ENCODE measurements around the gene ZGPAT.
"Not testable (repeated sequence)": the region's sequence is repeated elsewhere in the genome, so short reads cannot be mapped to it uniquely, and the experiment has no call there.

The ZGPAT gene, protein sequence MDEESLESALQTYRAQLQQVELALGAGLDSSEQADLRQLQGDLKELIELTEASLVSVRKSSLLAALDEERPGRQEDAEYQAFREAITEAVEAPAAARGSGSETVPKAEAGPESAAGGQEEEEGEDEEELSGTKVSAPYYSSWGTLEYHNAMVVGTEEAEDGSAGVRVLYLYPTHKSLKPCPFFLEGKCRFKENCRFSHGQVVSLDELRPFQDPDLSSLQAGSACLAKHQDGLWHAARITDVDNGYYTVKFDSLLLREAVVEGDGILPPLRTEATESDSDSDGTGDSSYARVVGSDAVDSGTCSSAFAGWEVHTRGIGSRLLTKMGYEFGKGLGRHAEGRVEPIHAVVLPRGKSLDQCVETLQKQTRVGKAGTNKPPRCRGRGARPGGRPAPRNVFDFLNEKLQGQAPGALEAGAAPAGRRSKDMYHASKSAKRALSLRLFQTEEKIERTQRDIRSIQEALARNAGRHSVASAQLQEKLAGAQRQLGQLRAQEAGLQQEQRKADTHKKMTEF

GRCh38 chr20:63707558-63708300 is at the start of gene ZGPAT, which contains the start of gene ARFRP1:
ZGPAT (plus strand) TSS chr20:63708039; CDS start chr20:63708581, 542 bp downstream.
ARFRP1 (minus strand) TSS chr20:63707976; CDS start chr20:63707091, 885 bp downstream.
- DNase-seq = peak; percentile 80 to 84

DNA sequence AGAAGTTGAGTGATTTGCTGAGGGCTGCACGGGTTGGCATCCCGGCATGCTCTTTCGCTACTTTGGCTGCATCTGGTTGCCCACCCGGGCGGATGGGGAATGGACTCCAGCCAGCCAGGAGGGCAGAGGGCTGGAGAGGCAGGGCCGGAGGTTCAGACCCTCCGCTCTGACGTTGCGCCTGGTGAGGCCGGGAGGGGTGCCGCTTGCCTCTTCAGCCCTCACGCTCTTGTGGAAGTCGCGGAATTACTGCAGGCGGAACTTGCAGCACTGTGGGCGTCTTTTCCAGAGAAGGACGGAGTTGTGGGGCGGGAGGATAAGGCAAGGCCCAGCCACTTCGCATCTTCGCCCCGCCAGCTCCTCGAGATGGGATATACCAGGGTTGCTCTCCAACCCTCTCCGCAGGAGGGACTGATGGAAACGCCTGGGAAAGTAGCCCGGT is 49.1 kb upstream of the ZGPAT start:
- DNase-seq = no peak

DNA sequence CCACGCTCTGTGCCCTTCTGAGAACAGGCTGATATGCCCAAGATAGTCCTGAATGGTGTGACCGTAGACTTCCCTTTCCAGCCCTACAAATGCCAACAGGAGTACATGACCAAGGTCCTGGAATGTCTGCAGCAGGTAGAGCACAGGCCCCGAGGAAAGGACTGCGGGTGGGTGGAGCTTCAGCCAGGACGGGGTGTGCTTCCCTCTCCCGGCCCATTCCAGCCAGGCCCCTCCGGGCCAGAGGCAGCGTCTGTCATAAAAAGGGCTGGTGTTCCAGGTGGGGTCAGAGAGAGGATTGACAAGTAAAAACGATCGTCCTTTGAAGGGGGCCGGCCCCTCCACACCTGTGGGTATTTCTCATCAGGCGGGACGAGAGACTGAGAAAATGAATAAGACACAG is 48.5 kb upstream of the ZGPAT start:
- DNase-seq = no peak

- DNase-seq = not testable (repeated sequence)
These were observed 47.7 kb upstream of the ZGPAT start for GRCh38 chr20:63660174-63660573.

DNA sequence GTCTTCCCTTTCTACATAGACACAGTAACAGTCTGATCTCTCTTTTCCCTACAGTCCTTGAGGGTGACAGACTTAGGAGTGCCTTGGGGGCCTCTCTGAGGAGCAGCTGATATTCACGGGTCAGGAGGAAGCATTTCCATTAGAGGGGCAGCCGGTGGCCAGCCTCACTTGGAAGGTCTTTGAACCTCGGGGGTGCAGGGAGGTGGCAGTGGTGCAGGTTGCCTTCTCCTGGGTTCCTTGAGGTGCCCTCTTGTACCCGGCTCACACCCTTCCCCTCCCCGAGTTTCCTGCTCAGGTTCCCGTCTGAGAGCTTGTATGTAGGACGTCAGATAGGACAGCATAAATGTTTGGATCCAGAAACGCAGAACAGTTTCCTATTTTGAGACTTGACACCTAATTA is 47.2 kb upstream of the ZGPAT start:
- no peak for DNase-seq

GRCh38 chr20:63661108-63661507 is 46.7 kb upstream of the ZGPAT start:
- no peak for DNase-seq

DNA sequence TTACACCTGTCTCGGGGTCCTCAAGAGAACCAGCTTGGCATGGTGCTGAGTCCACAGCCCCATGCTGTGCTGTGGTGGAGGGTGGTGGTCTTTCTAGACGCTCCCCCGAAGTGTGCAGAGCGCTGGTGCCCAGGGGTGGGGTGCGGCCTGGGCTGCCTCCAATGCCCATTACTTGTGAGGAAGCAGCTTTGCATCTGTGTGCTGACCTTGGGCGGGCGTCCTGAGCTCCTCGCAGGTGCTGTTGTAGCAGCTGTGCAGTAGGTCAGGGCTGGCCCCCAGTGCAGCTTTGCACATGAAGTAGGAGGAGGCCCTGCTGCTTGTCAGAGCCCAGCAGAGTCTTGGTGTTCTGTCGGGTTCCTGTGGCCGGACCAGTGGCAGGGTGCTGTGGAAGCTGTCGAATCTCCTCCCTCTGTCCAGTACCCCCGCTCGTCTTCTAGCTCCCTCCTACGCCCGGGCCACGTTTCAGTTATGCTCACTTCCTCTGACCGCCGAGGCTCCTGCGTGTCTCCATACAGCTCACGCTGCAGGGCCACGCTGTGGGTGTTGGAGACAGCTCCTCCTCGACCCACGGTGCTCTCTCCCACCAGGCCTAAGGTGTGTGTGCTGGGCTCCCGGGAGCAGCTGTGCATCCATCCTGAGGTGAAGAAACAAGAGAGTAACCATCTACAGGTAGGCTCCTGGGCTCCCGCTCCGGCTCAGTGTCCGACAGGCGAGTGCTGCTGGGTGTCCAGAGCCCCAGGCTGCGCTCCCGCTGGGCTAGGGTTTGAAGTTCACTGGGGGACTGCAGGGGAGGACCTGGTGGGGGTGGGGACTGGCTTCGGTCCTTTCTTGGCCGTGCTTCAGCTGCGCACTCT is 45.7 kb upstream of the ZGPAT start:
- DNase-seq = no peak

- no peak for DNase-seq
These were observed 45.0 kb upstream of the ZGPAT start for GRCh38 chr20:63662813-63663189.

- no peak for DNase-seq
These were observed 44.3 kb upstream of the ZGPAT start for GRCh38 chr20:63663332-63664066.

- no peak for DNase-seq
These were observed 43.5 kb upstream of the ZGPAT start for GRCh38 chr20:63664143-63664851.

DNA sequence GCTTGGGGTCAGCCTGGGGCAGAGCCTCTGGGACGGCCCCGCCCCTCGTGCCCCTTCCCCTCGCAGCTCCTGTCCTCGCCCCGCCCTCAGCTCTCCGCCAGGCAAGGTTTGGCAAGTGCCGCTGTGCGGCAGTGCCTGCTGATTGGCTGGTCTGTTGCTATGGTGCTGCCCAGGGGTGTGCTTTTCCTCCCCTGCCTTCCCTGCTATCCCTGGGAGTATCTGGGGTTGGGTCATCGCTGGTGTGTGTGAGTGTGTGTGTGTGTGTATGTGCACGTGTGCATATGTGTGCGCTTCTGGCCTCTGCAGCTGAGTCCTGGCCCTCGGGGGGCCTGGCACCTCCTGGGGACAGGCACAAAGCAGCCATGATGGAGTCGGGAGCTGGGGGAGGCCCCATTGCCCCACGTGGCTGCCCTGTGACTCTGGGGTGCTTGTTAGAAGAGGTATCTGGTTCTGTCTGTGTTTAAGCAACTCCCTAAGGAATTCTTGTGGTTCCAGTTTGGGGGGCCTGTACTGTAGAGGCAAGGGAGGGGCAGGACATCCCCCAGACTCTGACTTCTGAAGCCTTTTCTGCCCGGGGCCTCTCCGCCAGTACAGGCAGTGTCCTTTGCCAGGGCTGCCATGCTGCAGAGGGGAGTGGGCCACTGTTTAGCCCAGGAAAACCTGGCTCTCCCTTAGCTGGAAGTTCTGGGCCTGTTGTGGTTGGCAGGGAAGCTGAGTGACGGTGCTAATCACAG is 42.8 kb upstream of the ZGPAT start:
- DNase-seq = no peak

- no peak for DNase-seq
These were observed 42.1 kb upstream of the ZGPAT start for GRCh38 chr20:63665708-63666107.

DNA sequence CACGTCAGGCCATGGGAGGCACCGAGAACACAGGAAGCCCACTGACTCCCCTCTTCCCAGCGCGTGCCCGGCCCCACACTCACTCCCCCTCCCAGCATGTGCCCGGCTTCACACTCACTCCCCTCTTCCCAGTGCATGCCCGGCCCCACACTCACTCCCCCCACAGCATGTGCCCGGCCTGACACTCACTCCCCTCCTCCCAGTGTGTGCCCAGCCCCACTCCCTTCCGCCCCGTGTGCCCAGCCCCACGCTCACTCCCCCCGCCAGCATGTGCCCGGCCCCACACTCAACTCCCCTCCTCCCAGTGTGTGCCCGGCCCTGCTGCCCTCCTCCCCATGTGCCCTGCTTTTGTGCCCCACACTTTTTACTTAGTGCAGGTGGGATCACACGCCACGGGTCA is 40.0 kb upstream of the ZGPAT start:
- DNase-seq = no peak

DNA sequence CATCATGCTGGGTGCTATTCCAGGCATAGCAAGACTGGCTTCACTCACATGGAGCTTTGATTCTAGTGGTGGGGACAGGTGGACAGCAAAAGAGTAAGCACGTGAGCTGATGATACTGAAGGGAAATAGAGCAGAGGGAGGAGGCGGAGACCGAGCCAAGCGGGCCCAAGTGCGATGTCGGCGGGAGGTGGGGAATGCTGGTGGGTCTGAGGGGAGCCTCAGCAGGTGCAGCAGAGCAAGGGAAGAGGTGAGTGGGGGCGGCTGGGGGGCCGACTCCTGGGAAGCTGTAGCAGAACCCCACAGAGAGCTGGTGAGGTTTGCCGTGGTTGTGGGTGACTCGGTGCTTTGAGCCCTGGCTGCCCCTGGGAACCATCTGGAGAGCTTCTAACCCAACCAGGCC is 39.5 kb upstream of the ZGPAT start:
- no peak for DNase-seq

DNA sequence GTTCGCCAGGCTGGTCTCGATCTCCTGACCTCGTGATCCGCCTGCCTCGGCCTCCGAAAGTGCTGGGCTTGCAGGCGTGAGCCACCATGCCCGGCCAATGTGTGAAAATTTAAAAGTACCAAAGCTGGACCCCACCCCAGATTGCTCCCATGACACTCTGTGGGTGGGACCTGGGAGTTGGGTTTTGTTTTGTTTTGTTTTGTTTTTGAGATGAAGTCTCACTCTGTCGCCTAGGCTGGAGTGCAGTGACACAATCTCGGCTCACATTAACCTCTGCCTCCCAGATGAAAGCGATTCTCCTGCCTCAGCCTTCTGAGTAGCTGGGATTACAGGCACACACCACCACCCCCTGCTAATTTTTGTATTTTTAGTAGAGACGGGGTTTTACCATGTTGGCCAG is 36.1 kb upstream of the ZGPAT start:
- DNase-seq = not testable (repeated sequence)

GRCh38 chr20:63672666-63673065 is 35.2 kb upstream of the ZGPAT start:
- no peak for DNase-seq

GRCh38 chr20:63673951-63674350 is 33.9 kb upstream of the ZGPAT start:
- no peak for DNase-seq

GRCh38 chr20:63675681-63676368 is 32.0 kb upstream of the ZGPAT start:
- no peak for DNase-seq

GRCh38 chr20:63678071-63678470 is 29.8 kb upstream of the ZGPAT start:
- DNase-seq = no peak

Measured in stimulated activated CD4-positive, alpha-beta T cell treated with anti-CD3 and anti-CD28 coated beads, Interleukin-2, amount 100 ng/mL, for 48 hours (primary cell).